IMR-90 (cell line): ENCODE results near the gene UBE3A. TPM values are rescaled to one million over a fixed set of nuclear protein-coding genes. Genes with fewer than 3 reads are reported as not detected.

Experiments used
- ATAC-seq: fragments of 200-7000 bp; cut with Tn5 transposase; 2 replicates; pipeline ENCODE4 v1.9.1; 2020; ENCODE audit warnings: low read depth, mild to moderate bottlenecking, moderate library complexity
- BruUV-seq: library from RNA; stranded (reverse); fragments of 400-500 nt; replicated peaks from 2 replicates; lab custom pipeline; 2021; lab: Mats Ljungman, UMichigan
- CTCF ChIA-PET: fragments of 300-600 bp; formaldehyde crosslinking; extraction: SDS; loops from one replicate; lab custom pipeline; 2021; ENCODE audit warnings: antibody characterized with exemption; lab: Yijun Ruan, JAX
- POLR2A ChIA-PET: fragments of 300-600 bp; sonication (Branson Sonifier 250); formaldehyde crosslinking; loops from one replicate; lab custom pipeline; 2022; ENCODE audit warnings: antibody characterized with exemption; ENCODE audit not compliant: unreplicated experiment; lab: Charles Lee
- DNase-seq: peaks from one replicate; pipeline ENCODE4 v3.0.0; 2013
- H2AFZ ChIP-seq: replicated peaks from 2 replicates; pipeline ENCODE3; 2013; ENCODE audit warnings: low read length, mild to moderate bottlenecking; ENCODE audit not compliant: poor library complexity
- H2AK5ac ChIP-seq: 2 replicates; pipeline ENCODE4 v1.6.1; 2013; ENCODE audit warnings: low read depth, low read length, inconsistent platforms
- H2AK9ac ChIP-seq: replicated peaks from 2 replicates; pipeline ENCODE3; 2013; ENCODE audit warnings: mild to moderate bottlenecking, low read depth, low read length, moderate library complexity; ENCODE audit not compliant: poor library complexity
- H2BK120ac ChIP-seq: 2 replicates; pipeline ENCODE4 v1.6.1; 2013; ENCODE audit warnings: low read depth, low read length, inconsistent platforms
- H2BK15ac ChIP-seq: 3 replicates; pipeline ENCODE4 v1.6.1; 2013; ENCODE audit warnings: low read depth, low read length, inconsistent platforms
- H2BK20ac ChIP-seq: 2 replicates; pipeline ENCODE4 v1.6.1; 2013; ENCODE audit warnings: low read depth, mild to moderate bottlenecking, inconsistent platforms, low read length, moderate library complexity
- H2BK5ac ChIP-seq: 2 replicates; pipeline ENCODE4 v1.6.1; 2013; ENCODE audit warnings: mild to moderate bottlenecking, low read depth, low read length, inconsistent platforms; ENCODE audit not compliant: poor library complexity, severe bottlenecking
- H3K14ac ChIP-seq: replicated peaks from 2 replicates; pipeline ENCODE4 v1.6.1; 2013; ENCODE audit warnings: low read depth, low read length, inconsistent platforms
- H3K18ac ChIP-seq: 2 replicates; pipeline ENCODE4 v1.6.1; 2013; ENCODE audit warnings: low read depth, low read length, control low read depth
- H3K23ac ChIP-seq: 2 replicates; pipeline ENCODE4 v1.6.1; 2013; ENCODE audit warnings: low read depth, low read length, inconsistent platforms
- H3K27ac ChIP-seq: 2 replicates; pipeline ENCODE4 v1.5.1; 2013; ENCODE audit warnings: mild to moderate bottlenecking, control low read depth, low read length; ENCODE audit not compliant: insufficient read depth
- H3K27me3 ChIP-seq: 2 replicates; pipeline ENCODE4 v1.6.1; 2013; ENCODE audit warnings: low read length; ENCODE audit not compliant: control insufficient read depth, insufficient read depth
- H3K36me3 ChIP-seq: 2 replicates; pipeline ENCODE4 v1.6.1; 2013; ENCODE audit warnings: low read length, mixed read lengths; ENCODE audit not compliant: control insufficient read depth, insufficient read depth
- H3K4ac ChIP-seq: 2 replicates; pipeline ENCODE4 v1.6.1; 2013; ENCODE audit warnings: low read depth, low read length, inconsistent platforms
- H3K4me1 ChIP-seq: 2 replicates; pipeline ENCODE4 v1.6.1; 2013; ENCODE audit warnings: low read length, mixed read lengths; ENCODE audit not compliant: control insufficient read depth, insufficient read depth
- H3K4me2 ChIP-seq: 2 replicates; pipeline ENCODE4 v1.6.1; 2013; ENCODE audit warnings: low read depth, mild to moderate bottlenecking, control low read depth, low read length, moderate library complexity
- H3K4me3 ChIP-seq: 2 replicates; pipeline ENCODE4 v1.5.1; 2013; ENCODE audit warnings: low read depth, mild to moderate bottlenecking, control low read depth, low read length, moderate library complexity; ENCODE audit not compliant: insufficient read depth
- H3K56ac ChIP-seq: 2 replicates; pipeline ENCODE4 v1.6.1; 2013; ENCODE audit warnings: low read length, inconsistent platforms; ENCODE audit not compliant: insufficient read depth; ENCODE audit errors: extremely low read depth
- H3K79me1 ChIP-seq, 2 experiments: 2 replicates each; pipeline ENCODE4 v1.6.1; 2013; ENCODE audit warnings: low read length in 2 of 2, inconsistent platforms in 1 of 2, low read depth in 1 of 2
- H3K9ac ChIP-seq: 2 replicates; pipeline ENCODE4 v1.6.1; 2013; ENCODE audit warnings: low read depth, low read length, control low read depth
- H3K9me1 ChIP-seq: 2 replicates; pipeline ENCODE4 v1.6.1; 2013; ENCODE audit warnings: low read length, inconsistent platforms; ENCODE audit not compliant: insufficient read depth
- H3K9me3 ChIP-seq: 2 replicates; pipeline ENCODE4 v1.6.1; 2013; ENCODE audit warnings: low read length; ENCODE audit not compliant: control insufficient read depth, insufficient read depth
- H4K20me1 ChIP-seq: 2 replicates; pipeline ENCODE4 v1.6.1; 2013; ENCODE audit warnings: low read length, inconsistent platforms; ENCODE audit not compliant: insufficient read depth
- H4K5ac ChIP-seq: 2 replicates; pipeline ENCODE4 v1.6.1; 2013; ENCODE audit warnings: mild to moderate bottlenecking, low read depth, low read length, control low read depth
- H4K8ac ChIP-seq, 2 experiments: 2 replicates each; pipeline ENCODE4 v1.6.1; 2013; ENCODE audit warnings: low read depth in 2 of 2, low read length in 2 of 2, control low read depth in 1 of 2, inconsistent platforms in 1 of 2
- H4K91ac ChIP-seq: 2 replicates; pipeline ENCODE4 v1.6.1; 2013; ENCODE audit warnings: low read depth, low read length, inconsistent platforms; ENCODE audit not compliant: insufficient read depth
- CEBPB ChIP-seq: IDR thresholded peaks from 2 replicates; pipeline ENCODE4 v1.6.1; 2012; ENCODE audit warnings: low read depth, low read length, improper control_type of control experiment
- CHD1 ChIP-seq: IDR thresholded peaks from 2 replicates; pipeline ENCODE4 v1.6.1; 2012; ENCODE audit warnings: low read depth, low read length, improper control_type of control experiment
- CTCF ChIP-seq: conservative IDR thresholded peaks from 2 replicates; pipeline ENCODE4 v1.5.1; 2012; ENCODE audit warnings: mild to moderate bottlenecking, low read depth, low read length, improper control_type of control experiment
- FOS ChIP-seq: fragments of 150-350 bp; IDR thresholded peaks from 2 replicates; pipeline ENCODE4 v1.6.1; 2016; ENCODE audit warnings: low read depth, low read length
- MAZ ChIP-seq: IDR thresholded peaks from 2 replicates; pipeline ENCODE4 v1.6.1; 2012; ENCODE audit warnings: low read depth, mild to moderate bottlenecking, low read length, improper control_type of control experiment, moderate library complexity, borderline replicate concordance
- MXI1 ChIP-seq: IDR thresholded peaks from 2 replicates; pipeline ENCODE4 v1.6.1; 2012; ENCODE audit warnings: low read depth, mild to moderate bottlenecking, low read length, moderate library complexity, borderline replicate concordance
- NFE2L2 ChIP-seq: fragments of 150-350 bp; IDR thresholded peaks from 2 replicates; pipeline ENCODE4 v1.6.1; 2016; ENCODE audit warnings: low read depth, mild to moderate bottlenecking, low read length
- RAD21 ChIP-seq: IDR thresholded peaks from 2 replicates; pipeline ENCODE4 v1.6.1; 2012; ENCODE audit warnings: low read length, improper control_type of control experiment
- RCOR1 ChIP-seq: IDR thresholded peaks from 2 replicates; pipeline ENCODE4 v1.6.1; 2012; ENCODE audit warnings: mild to moderate bottlenecking, low read length, improper control_type of control experiment; ENCODE audit not compliant: insufficient replicate concordance
- RFX5 ChIP-seq: IDR thresholded peaks from 2 replicates; pipeline ENCODE4 v1.8.0; 2012; ENCODE audit warnings: low read depth, mild to moderate bottlenecking, low read length, moderate library complexity
- SMC3 ChIP-seq: fragments of 150-350 bp; IDR thresholded peaks from 2 replicates; pipeline ENCODE4 v1.6.1; 2016; ENCODE audit warnings: low read depth, mild to moderate bottlenecking, antibody characterized with exemption, low read length, moderate library complexity
- WGBS, 2 experiments: methylation state at CpG; one replicate each; pipeline versions ENCODE4 v1.1.5 to v1.1.7; 2013; ENCODE audit warnings: missing lambda C conversion rate in 2 of 2; ENCODE audit not compliant: insufficient read length in 1 of 2; ENCODE audit errors: extremely low coverage in 2 of 2; 5-methylcytosine and 5-hydroxymethylcytosine counted together
- dilution Hi-C: fragments of 300-500 bp; cut with HindIII; formaldehyde crosslinking; loops from one replicate; pipeline ENCODE4 v1.14.3; 2018; ENCODE audit warnings: low sequenced_read_pairs; ENCODE audit not compliant: unreplicated experiment
- in situ Hi-C: fragments of 300-500 bp; cut with MboI; formaldehyde crosslinking; loops from 3 replicates; pipeline ENCODE4 v1.14.3; 2019; ENCODE audit warnings: low sequenced_read_pairs, inconsistent platforms, mixed read lengths
- intact Hi-C: fragments of 100-400 bp; cut with micrococcal nuclease; formaldehyde crosslinking; loops from 2 replicates; pipeline ENCODE4 v1.10.0; 2022
- polyA plus RNA-seq, 3 experiments: library from polyadenylated mRNA; depleted of rRNA; stranded (reverse); fragments of >200 nt; gene quantifications; 2 replicates each; pipeline ENCODE4 v1.2.3, GENCODE V29; 2012; ENCODE audit warnings: low replicate concordance in 1 of 3
- total RNA-seq: library from RNA; depleted of rRNA; stranded (reverse); fragments of >200 nt; gene quantifications from 2 replicates; pipeline ENCODE4 v1.2.3, GENCODE V29; 2012
- TF ChIP-seq, protein P1 (sequence below): fragments of 150-350 bp; IDR thresholded peaks from 2 replicates; pipeline ENCODE4 v1.6.1; 2017; ENCODE audit warnings: mild to moderate bottlenecking, antibody characterized with exemption, low read length, low read depth

Gene UBE3A
- total and polyA plus RNA-seq, 2 of the 4 experiments (the other 2 are of a cell fraction), result 19.3 to 53.2 TPM

DNA sequence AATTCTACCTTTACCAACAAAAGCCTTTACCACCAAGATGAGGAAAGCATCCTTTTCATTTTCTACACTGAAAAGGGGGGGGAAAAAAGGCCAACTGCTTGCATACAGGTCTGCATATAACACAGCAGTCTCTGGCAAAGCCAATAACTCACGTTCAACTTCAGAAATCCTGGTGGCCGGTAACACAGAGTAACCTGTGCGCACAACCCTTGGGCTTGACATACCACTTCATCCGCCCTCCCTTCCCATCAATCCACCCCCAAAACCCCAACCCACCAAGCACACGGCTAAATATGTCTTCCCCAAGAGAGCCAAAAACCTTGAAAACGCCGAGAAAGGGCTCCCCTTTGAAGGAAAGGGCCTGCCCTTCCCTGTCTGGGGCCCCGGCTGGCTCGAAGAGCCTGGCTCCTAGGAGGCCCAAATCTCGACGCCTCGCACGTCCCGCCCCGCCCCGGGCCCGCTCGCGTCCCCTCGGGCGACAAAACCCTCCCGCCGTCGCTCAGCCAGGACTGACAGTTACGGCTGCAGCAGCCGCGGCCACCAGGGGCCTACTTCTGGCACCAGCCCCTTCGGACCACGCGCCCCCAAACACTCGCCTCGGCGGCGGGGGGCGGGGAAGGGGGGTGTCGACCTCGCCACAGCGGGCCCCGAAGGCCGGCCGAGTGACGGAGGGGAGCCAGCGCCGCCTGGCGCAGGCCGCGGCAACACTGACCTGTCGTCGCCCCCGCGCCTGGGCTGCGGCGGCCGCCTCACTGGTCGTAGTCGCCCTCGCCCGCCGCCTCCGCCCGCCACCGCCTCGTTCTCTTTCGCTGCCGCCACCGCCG, 835 bp downstream of the UBE3A start:
- no peak overlapping the region for H2BK15ac ChIP-seq
- H4K91ac ChIP-seq, result peak overlapping the region; percentile 63; the same call in 1 of the 2 replicates
- H3K56ac ChIP-seq, result peak overlapping the region; percentile 83; the same call in 1 of the 2 replicates
- ATAC-seq (peak; percentile 62), DNase-seq (peak; percentile 40)
- H3K36me3 ChIP-seq, result no peaks in the 10 kb centered on the region
- no TSS peak for BruUV-seq
- peak overlapping the region; percentile 94 for H2AFZ ChIP-seq
- peak overlapping the region; percentile 96 for H3K14ac ChIP-seq
- dilution Hi-C loops (no loop called here), intact Hi-C loops (loop anchor here (2.0 to 5.0 kb wide), 4 partner anchors 66 to 299 kb away; no protein-coding TSS in a partner anchor), in situ Hi-C loops (loop anchor here (10.0 kb wide), 2 partner anchors 103 to 293 kb away; no protein-coding TSS in a partner anchor)
- no peak overlapping the region for H2BK120ac ChIP-seq
- 0 out of 2 replicates have a peak, but pooled peaks cover 2% of the 10 kb centered on the region for H3K4me1 ChIP-seq
- peak overlapping the region; percentile 96 for H2AK9ac ChIP-seq
- H3K9me1 ChIP-seq, result 0 out of 2 replicates have a peak, but pooled peaks cover 4% of the 10 kb centered on the region
- peak overlapping the region; percentile 55 for H3K18ac ChIP-seq
- no peak overlapping the region for H2BK20ac ChIP-seq
- peak overlapping the region; percentile 86 for H3K9ac ChIP-seq
- H2AK5ac ChIP-seq, result peak overlapping the region; percentile 35
- WGBS, 2 experiments, result 0% methylated on average over 25 of the region's 67 CpGs; no CpG with 5 or more reads in 1 of the 2 experiments
- no peaks in the 10 kb centered on the region for H3K9me3 ChIP-seq
- ChIA-PET POLR2A (no interaction called here), CTCF (interaction anchor here (0.7 kb wide), 1 partner anchor 24 kb away, joined by 3 read pairs; no protein-coding TSS in a partner anchor)
- 0 out of 2 replicates have a peak overlapping the region, but pooled peaks have one; percentile 26 for H4K5ac ChIP-seq
- H4K20me1 ChIP-seq, result peaks cover 50% of the 10 kb centered on the region
- peak overlapping the region; percentile 80 for H3K4ac ChIP-seq
- TF ChIP-seq MXI1 (no peak; the same call in 1 of the 2 replicates), RAD21 (peak; percentile 51), RCOR1 (no peak), CTCF (peak; percentile 50), CEBPB (no peak), CHD1 (0 out of 2 replicates have a peak, but pooled peaks have one; percentile 31), NFE2L2 (no peak), RFX5 (no peak), FOS (no peak), MAZ (peak; percentile 13; the same call in 1 of the 2 replicates), SMC3 (0 out of 2 replicates have a peak, but pooled peaks have one; percentile 18)
- TF ChIP-seq, protein P1, sequence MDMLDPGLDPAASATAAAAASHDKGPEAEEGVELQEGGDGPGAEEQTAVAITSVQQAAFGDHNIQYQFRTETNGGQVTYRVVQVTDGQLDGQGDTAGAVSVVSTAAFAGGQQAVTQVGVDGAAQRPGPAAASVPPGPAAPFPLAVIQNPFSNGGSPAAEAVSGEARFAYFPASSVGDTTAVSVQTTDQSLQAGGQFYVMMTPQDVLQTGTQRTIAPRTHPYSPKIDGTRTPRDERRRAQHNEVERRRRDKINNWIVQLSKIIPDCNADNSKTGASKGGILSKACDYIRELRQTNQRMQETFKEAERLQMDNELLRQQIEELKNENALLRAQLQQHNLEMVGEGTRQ, result no peak
- peak overlapping the region; percentile 93 for H3K23ac ChIP-seq
- peak overlapping the region; percentile 78 for H2BK5ac ChIP-seq
- H3K4me3 ChIP-seq, result peak overlapping the region; percentile 52
- H4K8ac ChIP-seq, result peak overlapping the region; percentile 0 to 72; a peak in 2 of 4 replicates
- H3K27ac ChIP-seq, result peak overlapping the region; percentile 86
- H3K79me1 ChIP-seq, result peaks cover 5 to 30% of the 10 kb centered on the region in 2 experiments; a peak in 3 of 4 replicates
- H3K27me3 ChIP-seq, result no peaks in the 10 kb centered on the region
- H3K4me2 ChIP-seq, result peak overlapping the region; percentile 92
